ENCODE results near the gene RGS12.

GRCh38 chr4:3312362-3312761, 19.5 kb downstream of the RGS12 start:
- no peak for TF ChIP-seq CTCF (IDR thresholded peaks at IDR 0.05; ENCODE audit: insufficient read depth, low read length)
- TF ChIP-seq POLR2AphosphoS5 (IDR thresholded peaks at IDR 0.05; ENCODE audit: low read depth): no peak
- TF ChIP-seq REST (IDR thresholded peaks at IDR 0.05; ENCODE audit: insufficient replicate concordance, low read depth): no peak
- TF ChIP-seq GABPA (IDR thresholded peaks at IDR 0.05; ENCODE audit: low read depth): no peak
